Neural progenitor cell (in vitro differentiated cells): ENCODE measurements around the gene AAMP. TPM values are rescaled to one million over a fixed set of nuclear protein-coding genes. Genes with fewer than 3 reads are reported as not detected.

Experiments used
- DNase-seq: peaks from one replicate; pipeline ENCODE4 v3.0.0-alpha.2; 2016; ENCODE audit warnings: low spot score
- H2AFZ ChIP-seq: fragments of 200-600 bp; sonication (generic); replicated peaks from 2 replicates; pipeline ENCODE4 v1.6.1; 2016; ENCODE audit warnings: antibody characterized with exemption
- H3F3A ChIP-seq: fragments of 200-600 bp; sonication (generic); 2 replicates; pipeline ENCODE4 v1.6.1; 2016; ENCODE audit warnings: antibody characterized with exemption, low read depth
- H3K27ac ChIP-seq: fragments of 200-600 bp; sonication (generic); 2 replicates; pipeline ENCODE4 v1.5.1; 2016; ENCODE audit warnings: mild to moderate bottlenecking
- H3K27me3 ChIP-seq: fragments of 200-600 bp; sonication (generic); 2 replicates; pipeline ENCODE4 v1.6.1; 2016; ENCODE audit warnings: mild to moderate bottlenecking, moderate library complexity
- H3K36me3 ChIP-seq: fragments of 200-600 bp; sonication (generic); 2 replicates; pipeline ENCODE4 v1.5.1; 2016
- H3K4me1 ChIP-seq: fragments of 200-600 bp; sonication (generic); 2 replicates; pipeline ENCODE4 v1.6.1; 2016; ENCODE audit warnings: mixed run types
- H3K4me2 ChIP-seq: fragments of 200-600 bp; sonication (generic); 2 replicates; pipeline ENCODE4 v1.6.1; 2016
- H3K4me3 ChIP-seq: fragments of 200-600 bp; sonication (generic); 2 replicates; pipeline ENCODE4 v1.5.1; 2016
- H3K79me2 ChIP-seq: fragments of 200-600 bp; sonication (generic); 2 replicates; pipeline ENCODE4 v1.6.1; 2016; ENCODE audit warnings: low read depth
- H3K9ac ChIP-seq: fragments of 200-600 bp; sonication (generic); 2 replicates; pipeline ENCODE4 v1.6.1; 2016
- H3K9me3 ChIP-seq: fragments of 200-600 bp; sonication (generic); 2 replicates; pipeline ENCODE4 v1.5.1; 2016; ENCODE audit warnings: low read depth
- H4K20me1 ChIP-seq: fragments of 200-600 bp; sonication (generic); 2 replicates; pipeline ENCODE4 v1.6.1; 2016; ENCODE audit warnings: low read depth
- H3K27ac Mint-ChIP-seq: 3 replicates; pipeline ENCODE4 v1.8.0; 2021; ENCODE audit warnings: mixed read lengths
- H3K27me3 Mint-ChIP-seq: 2 replicates; pipeline ENCODE4 v1.8.0; 2022; ENCODE audit warnings: low read depth, mild to moderate bottlenecking, inconsistent platforms, moderate library complexity, mixed read lengths; ENCODE audit not compliant: insufficient read depth
- H3K36me3 Mint-ChIP-seq: 3 replicates; pipeline ENCODE4 v1.8.0; 2021; ENCODE audit warnings: mixed read lengths
- H3K4me1 Mint-ChIP-seq: 3 replicates; pipeline ENCODE4 v1.8.0; 2021; ENCODE audit warnings: mixed read lengths
- H3K4me3 Mint-ChIP-seq: 3 replicates; pipeline ENCODE4 v1.8.0; 2021; ENCODE audit warnings: mild to moderate bottlenecking, moderate library complexity, mixed read lengths
- H3K9me3 Mint-ChIP-seq: 3 replicates; pipeline ENCODE4 v1.8.0; 2020; ENCODE audit warnings: mixed read lengths
- CTCF ChIP-seq: fragments of 200-600 bp; sonication (generic); IDR thresholded peaks from 2 replicates; pipeline ENCODE4 v1.5.1; 2017; ENCODE audit warnings: antibody characterized with exemption, mild to moderate bottlenecking
- EZH2 ChIP-seq: fragments of 200-600 bp; sonication (generic); IDR thresholded peaks from 2 replicates; pipeline ENCODE4 v1.6.1; 2017; ENCODE audit warnings: antibody characterized with exemption, mild to moderate bottlenecking, moderate library complexity
- EZH2phosphoT487 ChIP-seq: fragments of 200-600 bp; sonication (generic); IDR thresholded peaks from 2 replicates; pipeline ENCODE4 v1.6.1; 2017; ENCODE audit warnings: antibody characterized with exemption
- total RNA-seq: library from RNA; depleted of rRNA; stranded (reverse); fragments of >200 nt; gene quantifications from 2 replicates; pipeline ENCODE4 v1.2.3, GENCODE V29; 2015; ENCODE audit warnings: low replicate concordance

The AAMP gene
- total RNA-seq, 1 donor from 2014 or later: 90.4 TPM

DNA sequence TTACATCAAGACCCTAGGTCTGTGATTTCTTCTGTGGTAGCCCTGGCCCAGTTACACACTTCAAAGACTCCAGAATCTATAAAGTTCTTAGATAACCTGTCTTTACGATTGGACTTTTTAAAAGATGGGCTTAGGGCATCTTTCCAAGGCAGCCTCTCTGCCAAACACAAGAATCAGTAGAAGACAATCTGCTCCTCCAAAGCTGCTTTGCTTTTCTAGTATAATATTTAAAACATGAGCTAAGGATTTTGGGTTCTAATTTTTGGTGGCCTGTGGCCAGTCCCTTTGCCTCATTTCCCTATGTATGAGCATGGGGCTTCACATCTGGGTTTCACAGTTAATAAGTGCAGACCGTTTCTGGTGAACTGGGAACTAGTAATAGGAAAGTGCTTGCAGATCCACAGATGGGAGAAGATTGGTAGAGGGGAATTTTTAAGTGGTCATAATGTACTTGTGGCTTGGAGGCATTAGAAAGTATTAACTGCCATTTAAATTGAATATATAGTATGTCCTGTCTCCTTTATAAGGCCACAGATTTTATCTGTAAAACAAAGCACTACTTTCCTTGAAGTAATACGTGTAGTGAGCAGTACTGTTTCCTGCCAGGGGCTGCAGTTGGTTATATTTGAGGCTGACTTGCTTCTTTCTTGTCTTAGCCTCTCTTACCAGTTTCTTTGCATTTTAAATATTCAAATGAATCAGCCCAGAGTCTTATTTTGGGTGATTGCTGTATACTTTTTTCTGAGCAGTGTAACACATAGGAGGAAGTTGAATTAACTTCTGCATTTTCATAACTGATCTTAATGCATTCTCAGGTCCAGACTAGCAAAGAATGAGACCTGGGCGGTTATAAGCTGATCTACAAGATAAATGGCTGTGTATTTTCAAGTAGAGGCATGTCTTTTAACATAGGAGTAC, 51.4 kb downstream of the AAMP start:
- Histone ChIP-seq H2AFZ (no peak overlapping the region), H3K27me3 (no peaks in the 10 kb centered on the region), H3K4me1 (peaks cover 13% of the 10 kb centered on the region), H3F3A (peaks cover 6% of the 10 kb centered on the region), H3K79me2 (peaks cover 65% of the 10 kb centered on the region), H4K20me1 (peaks cover 55% of the 10 kb centered on the region), H3K36me3 (no peaks in the 10 kb centered on the region), H3K9me3 (no peaks in the 10 kb centered on the region), H3K4me3 (peak overlapping the region; percentile 82), H3K4me2 (peak overlapping the region; percentile 88), H3K27ac (no peak overlapping the region), H3K9ac (peak overlapping the region; percentile 70)
- H3K4me3 Mint-ChIP-seq: peak overlapping the region; percentile 95
- H3K4me1 Mint-ChIP-seq: peaks cover 29% of the 10 kb centered on the region
- H3K36me3 Mint-ChIP-seq: peaks cover 3% of the 10 kb centered on the region
- no peak for DNase-seq
- peak overlapping the region; percentile 71 for H3K27ac Mint-ChIP-seq
- TF ChIP-seq EZH2 (no peak), EZH2phosphoT487 (no peak)
- no peaks in the 10 kb centered on the region for H3K9me3 Mint-ChIP-seq
- H3K27me3 Mint-ChIP-seq: peaks cover 2% of the 10 kb centered on the region

- H3K27me3 Mint-ChIP-seq: peaks cover 2% of the 10 kb centered on the region
- peak overlapping the region; percentile 70 for H3K9ac ChIP-seq
- H3K27me3 ChIP-seq: no peaks in the 10 kb centered on the region
- H3K4me3 ChIP-seq: peak overlapping the region; percentile 82
- TF ChIP-seq CTCF (no peak), EZH2phosphoT487 (no peak), EZH2 (no peak)
- no peak overlapping the region for H3K27ac ChIP-seq
- peak overlapping the region; percentile 72 for H3K27ac Mint-ChIP-seq
- DNase-seq: peak; percentile 60
- peak overlapping the region; percentile 88 for H3K4me2 ChIP-seq
- peaks cover 13% of the 10 kb centered on the region for H3K4me1 ChIP-seq
- H4K20me1 ChIP-seq: peaks cover 46% of the 10 kb centered on the region
- H3K9me3 ChIP-seq: no peaks in the 10 kb centered on the region
- peak overlapping the region; percentile 95 for H3K4me3 Mint-ChIP-seq
- no peaks in the 10 kb centered on the region for H3K36me3 ChIP-seq
- peak overlapping the region; percentile 35 for H2AFZ ChIP-seq
- H3K36me3 Mint-ChIP-seq: peaks cover 3% of the 10 kb centered on the region
- peaks cover 55% of the 10 kb centered on the region for H3K79me2 ChIP-seq
- peaks cover 29% of the 10 kb centered on the region for H3K4me1 Mint-ChIP-seq
- H3F3A ChIP-seq: peaks cover 6% of the 10 kb centered on the region
- no peaks in the 10 kb centered on the region for H3K9me3 Mint-ChIP-seq
Observed at GRCh38 chr2:218217360-218218267, 52.3 kb downstream of the AAMP start.

DNA sequence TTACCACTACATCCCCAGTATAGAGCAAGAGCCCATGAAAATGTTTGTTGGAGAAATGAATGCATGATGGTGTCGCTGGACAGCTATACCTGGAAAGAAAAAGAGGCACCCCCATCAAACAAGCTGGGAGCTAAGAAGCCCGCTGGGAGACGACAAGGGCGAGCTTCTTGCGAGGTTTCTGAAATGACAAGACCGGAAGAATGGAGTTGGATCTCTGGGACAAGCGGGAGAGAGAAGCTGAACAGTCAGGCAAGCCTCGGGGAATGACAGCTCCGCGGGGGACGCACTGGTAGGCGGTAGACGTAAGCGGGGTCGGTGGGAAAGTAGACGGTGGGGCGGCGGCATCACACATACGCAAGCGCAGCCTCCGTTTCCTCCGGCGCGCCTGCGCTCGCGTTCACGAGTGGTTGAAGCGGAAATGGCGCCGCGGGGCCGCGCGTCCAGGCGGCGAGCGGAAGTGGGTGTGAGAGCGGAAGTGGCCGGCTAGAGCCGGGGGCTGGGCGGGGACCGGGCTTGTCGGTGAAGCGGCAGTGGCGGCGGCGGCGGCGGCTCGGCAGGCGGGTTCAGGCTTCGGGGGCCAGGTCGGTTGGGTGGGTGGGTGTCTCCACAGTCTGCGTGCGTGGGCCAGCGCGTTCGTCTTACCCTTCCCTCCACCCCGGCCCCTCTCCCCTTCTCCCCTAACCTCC, 53.1 kb downstream of the AAMP start, which contains the start of gene ARPC2:
ARPC2 (plus strand) TSS at position 516 of the 686 bp plus-strand sequence. CDS start 282 bp downstream, outside the sequence.
- H3K27me3 ChIP-seq: no peaks in the 10 kb centered on the region
- H3K4me3 ChIP-seq: peak within 1 kb of the TSS; percentile 82
- H3F3A ChIP-seq: peaks cover 6% of the 10 kb centered on the region
- H3K9me3 ChIP-seq: no peaks in the 10 kb centered on the region
- no peak for TF ChIP-seq EZH2phosphoT487
- TF ChIP-seq CTCF: no peak
- TF ChIP-seq EZH2: peak; percentile 33
- peaks cover 2% of the 10 kb centered on the region for H3K27me3 Mint-ChIP-seq
- peak; percentile 94 for DNase-seq
- H2AFZ ChIP-seq: peak within 1 kb of the TSS; percentile 74
- H3K4me2 ChIP-seq: peak within 1 kb of the TSS; percentile 88
- H3K79me2 ChIP-seq: peaks cover 48% of the 10 kb centered on the region
- H3K27ac Mint-ChIP-seq: peak within 1 kb of the TSS; percentile 72
- peak within 1 kb of the TSS; percentile 70 for H3K9ac ChIP-seq
- peak within 1 kb of the TSS; percentile 95 for H3K4me3 Mint-ChIP-seq
- H3K27ac ChIP-seq: no peak within 1 kb of the TSS
- no peaks in the 10 kb centered on the region for H3K36me3 ChIP-seq
- peaks cover 29% of the 10 kb centered on the region for H3K4me1 Mint-ChIP-seq
- H3K4me1 ChIP-seq: peaks cover 13% of the 10 kb centered on the region
- H3K9me3 Mint-ChIP-seq: no peaks in the 10 kb centered on the region
- peaks cover 38% of the 10 kb centered on the region for H4K20me1 ChIP-seq
- H3K36me3 Mint-ChIP-seq: peaks cover 3% of the 10 kb centered on the region
